Endothelial cell of hepatic sinusoid (primary cell): ENCODE results near the gene UNK.
"Not testable (repeated sequence)": the region's sequence is repeated elsewhere in the genome, so short reads cannot be mapped to it uniquely, and the experiment has no call there.

ENCODE experiments used
- in situ Hi-C: cut with HindIII; loops from 2 replicates; pipeline ENCODE4 v1.10.0; 2017; ENCODE audit warnings: low sequenced_read_pairs

The UNK gene

DNA sequence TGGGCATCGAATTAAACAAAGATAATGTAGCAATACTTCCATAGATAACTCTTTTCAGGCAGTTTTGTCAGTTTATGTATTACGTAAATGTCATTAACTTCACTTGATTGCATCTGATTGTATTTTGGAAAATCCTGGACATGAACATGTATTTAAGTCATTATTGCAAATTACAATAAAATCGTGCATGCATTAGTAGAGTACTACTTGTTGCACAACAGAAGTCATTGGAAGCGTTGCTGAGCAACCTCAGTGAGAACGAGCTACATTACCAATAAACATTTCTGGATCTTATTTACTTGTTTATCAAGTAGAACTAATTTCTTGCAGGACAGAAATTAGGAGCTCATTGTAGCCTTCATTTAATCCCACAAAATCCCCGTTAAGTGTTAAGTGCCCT lies 6.6 kb downstream of the UNK start:
- in situ Hi-C loops, result no loop called here

DNA sequence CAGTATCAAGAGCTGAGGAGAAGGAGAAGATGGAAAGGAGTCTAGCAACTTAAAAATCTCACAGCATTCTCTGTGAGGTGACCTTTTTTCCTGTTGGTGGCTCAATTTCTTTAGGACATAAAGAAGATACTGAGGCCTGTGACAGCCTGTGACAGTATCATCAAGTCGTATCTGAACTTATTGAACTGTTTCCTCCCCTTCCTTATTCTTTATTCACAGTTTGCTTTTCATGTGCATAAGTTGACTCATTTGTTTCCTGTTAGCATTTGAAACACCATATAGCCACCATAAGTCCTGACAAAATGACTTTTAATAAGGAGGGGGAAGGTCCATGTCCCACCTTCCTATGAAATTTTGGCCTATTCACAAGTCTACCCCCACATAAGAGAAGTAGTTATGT lies 8.9 kb downstream of the UNK start:
- in situ Hi-C loops, result no loop called here

DNA sequence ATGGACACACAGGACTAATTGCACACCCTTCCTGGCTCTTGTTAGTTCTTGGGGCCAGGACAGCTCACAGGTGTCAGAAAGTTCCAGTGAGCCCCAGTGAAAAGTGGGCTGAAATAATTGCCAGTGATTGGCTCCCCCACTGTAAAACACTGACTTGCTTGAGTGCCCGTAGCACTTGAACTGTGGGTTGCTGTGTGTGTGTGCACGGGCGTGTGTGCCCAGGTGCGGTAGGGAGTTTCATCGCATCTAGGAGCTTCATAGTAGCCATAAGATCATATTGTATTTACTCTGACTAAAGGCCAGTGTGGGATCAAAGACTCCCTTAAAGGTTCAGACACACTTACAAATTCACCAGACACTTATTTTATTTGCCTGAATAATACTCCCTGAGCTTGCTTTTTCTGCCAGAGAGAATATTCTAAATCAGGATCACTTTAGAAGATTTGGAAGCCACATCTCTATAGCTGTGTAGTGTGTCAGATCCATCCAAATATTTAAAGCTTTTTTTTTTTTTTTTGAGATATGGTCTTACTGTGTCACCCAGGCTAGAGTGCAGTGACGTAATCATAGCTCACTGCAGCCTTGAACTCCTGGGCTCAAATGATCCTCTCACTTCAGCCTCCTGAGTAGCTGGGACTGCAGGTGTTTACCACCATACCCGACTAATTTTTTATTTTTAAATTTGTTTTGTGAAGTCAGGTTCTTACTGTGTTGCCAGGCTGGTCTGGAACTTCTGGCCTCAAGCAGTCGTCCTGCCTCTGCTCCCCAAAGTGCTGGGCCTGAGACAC lies 11.4 kb downstream of the UNK start:
- in situ Hi-C loops, result no loop called here

DNA sequence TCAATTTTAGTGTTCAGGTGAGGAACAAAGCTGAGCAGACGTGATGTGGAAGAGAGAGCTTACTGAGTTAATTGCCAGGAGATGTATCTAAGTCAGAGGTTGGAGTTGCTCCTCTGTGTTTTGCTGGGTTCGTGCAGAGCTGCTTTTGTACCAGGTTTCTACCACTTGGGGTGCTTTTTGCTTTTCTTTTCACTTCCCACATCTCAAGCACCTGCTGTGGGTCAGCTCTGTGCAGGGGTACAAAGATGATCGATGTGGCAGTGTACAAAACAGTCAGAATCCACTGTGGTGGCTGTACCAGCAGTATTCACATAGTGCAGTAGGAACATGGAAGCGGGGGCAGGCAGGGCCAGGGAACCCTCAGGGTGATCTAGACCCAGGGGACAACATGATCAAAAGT lies 14.8 kb downstream of the UNK start:
- in situ Hi-C loops, result no loop called here

DNA sequence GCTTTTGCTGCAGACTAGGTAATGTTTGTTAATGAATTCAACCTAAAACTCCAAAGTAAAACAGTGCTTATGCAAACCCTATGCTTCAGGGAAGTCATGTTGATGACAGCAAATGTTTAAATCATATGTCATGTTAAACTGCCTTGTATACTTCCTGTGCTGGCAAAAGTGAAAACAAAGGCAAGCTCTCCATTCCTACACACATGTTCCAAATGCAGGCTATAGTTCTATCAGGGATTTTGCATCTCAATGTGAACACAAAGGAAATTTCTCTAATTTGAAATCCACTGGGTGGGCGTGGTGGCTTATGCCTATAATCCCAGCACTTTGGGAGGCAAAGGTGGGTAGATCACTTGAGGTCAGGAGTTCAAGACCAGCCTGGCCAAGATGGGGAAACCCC lies 19.3 kb downstream of the UNK start:
- in situ Hi-C loops, result no loop called here

DNA sequence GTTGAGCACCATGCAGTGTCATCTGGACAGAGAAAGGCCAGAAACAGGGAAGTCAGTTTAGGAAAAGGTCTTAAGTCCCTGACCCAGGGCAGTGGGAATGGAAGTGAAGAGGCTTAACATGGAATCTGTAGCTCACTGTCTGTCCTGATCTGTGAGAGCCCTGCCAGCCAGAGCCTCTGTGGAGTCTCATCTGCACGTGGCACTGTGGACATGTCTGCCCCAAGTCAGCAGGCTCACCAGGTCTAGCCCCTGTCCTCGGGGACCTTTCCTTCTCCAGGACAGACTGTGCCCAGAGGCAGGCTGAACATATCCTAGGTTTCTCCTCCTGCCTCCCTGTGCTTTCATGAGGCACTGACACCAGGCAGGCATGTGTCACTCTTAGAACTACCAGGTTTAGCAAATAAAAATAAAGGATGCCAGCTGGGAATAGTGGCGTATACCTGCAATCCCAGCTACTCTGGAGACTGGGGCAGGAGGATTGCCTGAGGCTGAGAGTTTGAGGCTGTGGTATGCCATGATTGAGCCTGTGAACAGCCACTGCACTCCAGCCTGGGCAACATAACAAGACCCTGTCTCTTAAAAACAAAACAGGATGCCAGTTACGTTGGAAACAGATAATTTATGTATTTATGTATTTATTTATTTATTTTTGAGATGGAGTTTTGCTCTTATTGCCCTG lies 22.4 kb downstream of the UNK start:
- in situ Hi-C loops, result no loop called here

DNA sequence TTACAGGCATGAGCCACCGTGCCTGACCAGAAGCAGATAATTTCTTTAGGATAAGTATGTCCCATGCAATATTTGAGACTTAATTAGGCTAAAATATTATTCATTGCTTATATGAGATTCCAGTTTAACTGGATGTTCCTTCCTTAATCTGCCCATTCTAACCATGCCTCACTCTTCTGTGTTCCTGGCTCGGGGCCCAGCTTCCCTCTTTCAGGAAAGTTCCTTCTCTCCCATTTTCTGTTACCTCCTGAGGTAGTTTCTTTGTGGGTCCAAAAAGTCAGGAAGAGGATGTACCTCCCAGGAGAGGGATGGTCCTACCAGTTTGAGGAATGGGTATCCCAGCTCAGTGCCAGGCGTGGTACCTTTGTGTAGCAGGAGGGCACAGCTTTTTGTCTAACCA lies 23.3 kb downstream of the UNK start:
- in situ Hi-C loops, result no loop called here

DNA sequence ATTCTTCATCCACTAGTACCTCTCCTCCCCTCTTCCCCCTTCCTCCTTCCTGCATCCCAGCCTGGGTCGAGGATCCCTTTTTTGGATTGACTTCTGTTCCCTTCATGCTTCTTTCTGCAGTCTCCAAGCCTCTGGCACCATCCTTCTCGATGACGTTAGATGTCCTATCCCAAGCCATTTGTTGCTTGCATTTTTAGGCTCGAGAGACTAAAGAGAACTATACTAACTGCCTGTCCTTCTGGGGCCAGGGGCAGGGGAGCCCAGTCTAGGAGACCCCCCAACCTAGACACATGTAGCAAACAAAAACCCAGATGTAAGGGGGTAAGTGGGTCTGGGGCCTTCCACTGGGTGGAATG lies 23.9 kb downstream of the UNK start:
- in situ Hi-C loops, result no loop called here

DNA sequence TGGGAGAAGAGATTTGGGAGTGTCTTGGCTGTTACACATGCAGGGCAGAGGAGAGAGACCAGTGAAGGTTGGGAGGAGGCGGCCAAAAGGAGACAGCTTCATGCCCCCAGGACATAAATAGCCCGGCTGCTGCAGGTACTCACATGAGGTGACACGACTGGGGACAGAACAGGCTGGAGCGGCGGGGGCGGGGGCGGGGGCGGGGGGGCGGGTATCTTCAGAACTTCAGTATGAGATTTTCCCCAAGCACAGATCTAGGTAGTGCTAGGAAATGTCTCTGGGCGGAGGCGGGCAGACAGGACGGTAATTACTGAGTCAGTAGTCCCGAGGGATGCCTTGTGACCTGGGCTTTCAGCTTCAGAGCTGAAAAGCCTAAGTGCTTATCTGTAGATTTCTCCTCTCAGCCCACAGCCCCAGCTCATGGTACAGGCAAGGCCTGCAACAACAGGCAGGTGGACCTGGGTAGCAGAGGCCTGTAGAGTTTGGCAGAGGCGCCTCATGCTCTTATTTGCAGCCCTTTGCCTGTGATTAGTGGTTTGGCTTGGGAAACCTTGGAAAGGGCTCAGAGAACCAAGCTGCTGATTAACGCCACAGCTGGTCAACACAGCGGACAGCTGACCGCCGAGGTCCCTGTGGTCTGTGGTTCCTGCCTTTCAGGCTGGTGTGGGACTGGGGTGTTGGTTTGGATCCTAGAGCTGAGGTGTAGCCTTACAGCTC lies 24.5 kb downstream of the UNK start:
- in situ Hi-C loops, result no loop called here

DNA sequence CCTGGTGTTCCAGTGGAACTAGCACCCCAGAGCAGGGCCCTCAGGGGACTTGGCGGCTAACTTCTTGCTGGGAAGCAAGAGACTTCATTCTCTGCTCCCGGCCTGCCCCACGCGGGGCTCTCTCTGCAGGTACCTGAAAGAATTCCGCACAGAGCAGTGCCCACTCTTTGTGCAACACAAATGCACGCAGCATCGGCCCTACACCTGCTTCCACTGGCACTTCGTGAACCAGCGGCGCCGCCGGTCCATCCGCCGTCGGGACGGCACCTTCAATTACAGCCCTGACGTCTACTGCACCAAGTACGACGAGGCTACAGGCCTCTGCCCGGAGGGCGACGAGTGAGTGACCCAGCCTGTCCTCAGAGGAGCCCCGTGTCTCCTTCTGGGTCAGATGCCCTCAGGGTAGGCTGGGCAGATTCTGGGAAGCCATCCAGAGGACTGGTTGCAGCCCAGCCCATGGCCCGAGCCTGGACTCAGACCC lies 25.1 kb downstream of the UNK start:
- in situ Hi-C loops, result no loop called here

DNA sequence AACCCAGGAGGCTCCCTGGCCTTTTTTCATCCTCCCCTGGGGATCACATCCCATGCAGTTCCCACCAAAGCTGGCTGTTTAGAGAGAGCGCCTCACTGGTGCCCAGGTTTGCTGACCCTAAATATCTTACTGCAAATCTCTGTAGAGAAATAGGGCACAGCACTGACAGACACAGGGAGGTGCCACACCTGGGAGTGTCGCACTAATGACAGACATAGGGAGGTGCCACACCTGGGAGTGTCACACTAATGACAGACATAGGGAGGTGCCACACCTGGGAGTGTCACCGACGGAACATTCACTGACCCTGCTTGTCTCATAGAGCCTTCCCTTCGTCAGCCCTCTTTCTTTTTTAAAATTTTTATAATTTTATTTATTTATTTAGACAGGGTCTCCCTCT lies 25.6 kb downstream of the UNK start:
- in situ Hi-C loops, result no loop called here

DNA sequence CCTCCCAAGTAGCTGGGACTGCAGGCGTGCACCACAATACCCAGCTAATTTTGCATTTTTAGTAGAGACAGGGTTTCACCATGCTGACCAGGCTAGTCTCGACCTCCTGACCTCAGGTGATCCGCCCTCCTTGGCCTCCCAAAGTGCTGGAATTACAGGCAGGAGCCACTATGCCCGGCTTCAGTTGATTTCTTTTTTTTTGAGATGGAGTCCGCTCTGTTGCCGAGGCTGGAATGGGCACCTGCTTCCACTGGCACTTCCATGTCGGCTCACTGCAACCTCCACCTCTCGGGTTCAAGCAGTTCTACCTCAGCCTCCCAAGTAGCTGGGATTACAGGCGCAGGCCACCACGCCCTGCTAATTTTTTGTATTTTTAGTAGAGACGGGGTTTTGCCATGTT lies 26.1 kb downstream of the UNK start:
- in situ Hi-C loops, result not testable (repeated sequence)

DNA sequence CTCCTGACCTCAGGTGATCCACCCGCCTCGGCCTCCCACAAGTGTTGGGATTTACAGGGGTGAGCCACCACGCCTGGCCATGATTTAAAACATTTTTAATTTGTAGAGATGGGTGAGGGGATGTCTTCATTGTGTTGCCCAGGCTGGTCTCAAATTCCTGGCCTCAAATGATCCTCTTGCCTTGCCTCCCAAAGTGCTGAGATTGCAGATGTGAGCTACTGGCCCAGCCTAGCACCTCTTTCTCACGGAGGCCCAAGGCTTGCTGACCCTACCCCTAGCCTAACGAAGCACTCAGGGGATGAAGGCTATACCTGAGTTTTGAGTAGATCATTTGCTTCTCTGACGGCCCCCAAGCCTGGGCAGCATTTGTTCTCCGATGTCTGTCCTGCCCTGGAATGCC lies 26.6 kb downstream of the UNK start:
- in situ Hi-C loops, result no loop called here

DNA sequence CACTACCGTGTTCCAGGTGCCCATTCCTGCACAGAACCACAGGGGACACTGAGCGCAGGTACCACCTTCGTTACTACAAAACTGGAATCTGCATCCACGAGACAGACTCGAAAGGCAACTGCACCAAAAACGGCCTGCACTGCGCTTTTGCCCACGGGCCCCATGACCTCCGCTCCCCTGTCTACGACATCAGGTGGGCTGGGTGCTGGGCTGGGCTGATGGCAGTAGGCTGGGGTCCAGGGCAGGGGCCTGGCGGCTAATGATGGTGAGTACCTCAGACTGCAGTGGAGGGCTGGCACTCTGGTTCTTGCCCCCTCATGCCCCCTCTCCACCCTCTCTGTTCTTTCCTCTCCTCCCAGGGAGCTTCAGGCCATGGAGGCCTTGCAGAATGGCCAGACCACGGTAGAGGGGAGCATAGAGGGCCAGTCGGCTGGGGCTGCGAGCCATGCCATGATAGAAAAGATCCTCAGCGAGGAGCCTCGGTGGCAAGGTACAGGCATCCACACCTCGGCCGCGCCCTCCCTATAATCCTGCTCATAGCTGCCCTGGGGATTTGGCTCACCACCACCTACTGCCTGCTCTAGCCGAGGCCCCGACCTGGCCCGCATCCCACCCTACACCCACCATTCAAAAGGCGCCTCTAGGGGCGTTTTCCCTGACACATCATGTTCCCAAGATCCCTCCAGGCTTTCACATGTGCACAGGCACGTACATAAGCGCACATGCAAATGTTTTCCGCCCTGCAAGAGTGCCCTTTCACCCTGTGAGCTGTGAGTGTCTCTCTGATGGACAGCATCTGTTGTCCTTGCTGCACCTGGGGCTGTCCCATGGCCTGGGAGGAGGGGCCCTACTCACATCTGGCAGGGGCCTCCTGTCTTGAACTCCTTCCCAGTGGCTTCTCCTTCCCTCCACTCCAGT lies 27.7 kb downstream of the UNK start:
- in situ Hi-C loops, result no loop called here

DNA sequence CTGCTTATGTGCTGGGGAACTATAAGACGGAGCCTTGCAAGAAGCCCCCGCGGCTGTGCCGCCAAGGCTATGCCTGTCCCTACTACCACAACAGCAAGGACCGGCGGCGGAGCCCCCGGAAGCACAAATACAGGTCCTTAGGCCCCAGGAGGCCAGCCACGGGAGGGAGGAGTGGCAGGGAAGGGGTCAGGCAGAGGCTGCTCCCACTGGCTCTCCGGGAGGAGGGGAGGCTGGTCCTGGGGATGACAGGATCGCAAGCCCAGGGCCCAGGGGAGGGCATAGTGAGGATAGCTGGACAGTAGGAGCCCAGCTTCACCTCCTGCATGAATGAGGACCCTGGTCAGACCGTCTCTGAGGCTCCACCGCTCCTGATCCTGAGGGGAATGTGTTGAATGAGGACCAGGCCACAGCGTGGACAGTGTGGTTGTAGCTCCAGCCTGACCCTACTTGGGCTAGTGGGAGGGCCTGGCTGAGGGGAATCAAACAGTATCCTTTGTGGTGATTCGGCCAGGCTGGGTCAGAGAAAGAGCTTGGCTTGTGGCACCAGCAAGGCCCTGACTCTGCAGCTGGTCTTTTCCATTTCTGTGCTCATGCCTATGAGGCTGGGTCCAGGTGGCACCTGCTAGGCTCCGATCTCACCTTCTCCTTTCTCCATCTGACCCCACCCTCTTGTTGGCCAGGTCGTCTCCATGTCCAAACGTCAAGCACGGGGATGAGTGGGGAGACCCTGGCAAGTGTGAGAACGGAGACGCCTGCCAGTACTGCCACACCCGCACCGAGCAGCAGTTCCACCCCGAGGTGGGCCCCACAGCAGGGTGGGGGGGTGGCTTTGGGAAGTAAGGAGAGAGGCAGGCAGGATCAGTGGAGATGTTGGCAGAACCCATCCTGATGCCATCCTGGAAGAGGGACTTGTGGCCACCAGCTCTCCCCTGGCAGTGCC lies 28.7 kb downstream of the UNK start:
- in situ Hi-C loops, result no loop called here

DNA sequence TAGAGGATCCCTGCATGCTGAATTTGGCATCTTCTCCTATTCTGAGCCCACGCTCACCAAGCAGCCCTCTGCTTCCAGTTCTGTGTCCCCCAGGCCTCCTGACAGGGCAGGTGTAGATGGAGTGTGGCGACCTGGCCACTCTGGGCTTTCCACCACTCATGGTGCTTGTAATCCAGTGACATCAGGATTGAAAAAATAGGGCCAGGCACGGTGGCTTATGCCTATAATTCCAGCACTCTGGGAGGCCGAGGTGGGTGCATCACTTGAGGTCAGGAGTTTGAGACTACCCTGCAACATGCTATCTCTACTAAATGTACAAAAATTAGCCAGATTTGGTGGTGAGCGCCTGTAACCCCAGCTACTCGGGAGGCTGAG lies 29.4 kb downstream of the UNK start:
- in situ Hi-C loops, result no loop called here

DNA sequence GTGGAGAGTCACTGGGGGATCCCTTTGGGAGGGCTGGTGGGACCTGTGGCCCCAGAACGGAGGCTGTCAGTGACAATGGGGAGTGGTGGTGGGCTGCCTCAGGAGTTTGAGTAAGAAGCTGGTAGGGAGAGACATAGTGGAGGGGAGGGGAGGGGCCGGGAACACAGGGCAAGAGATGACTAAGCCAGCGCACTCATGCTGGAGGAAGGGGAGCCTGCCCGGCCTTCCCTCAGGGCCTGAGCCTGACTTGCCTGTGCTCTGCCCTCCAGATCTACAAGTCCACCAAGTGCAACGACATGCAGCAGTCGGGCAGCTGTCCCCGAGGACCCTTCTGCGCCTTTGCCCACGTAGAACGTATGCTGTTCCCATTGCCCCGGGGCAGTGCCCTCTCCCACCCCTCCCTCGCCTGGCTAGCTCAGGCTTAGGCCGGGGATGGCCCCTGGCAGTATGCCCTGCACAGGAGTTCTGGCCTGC lies 30.3 kb downstream of the UNK start:
- in situ Hi-C loops, result no loop called here

DNA sequence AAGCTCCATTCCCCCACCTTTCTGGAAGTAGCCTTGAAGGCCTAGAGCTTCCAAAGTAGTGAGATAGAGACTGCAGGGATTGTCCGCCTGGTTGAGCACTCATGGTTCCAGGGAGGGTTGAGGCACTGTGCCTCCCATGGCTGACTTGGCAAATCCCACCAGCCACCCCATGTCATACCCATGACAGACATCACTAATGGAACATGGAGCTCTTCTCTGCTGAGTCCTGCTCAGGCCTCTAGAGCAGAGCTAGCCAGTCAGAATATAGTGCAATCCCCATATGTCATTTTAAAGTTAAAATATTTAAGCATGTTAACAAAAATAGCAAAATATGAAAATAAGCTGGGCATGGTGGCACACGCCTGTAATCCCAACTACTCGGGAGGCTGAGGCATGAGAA lies 30.8 kb downstream of the UNK start:
- in situ Hi-C loops, result no loop called here

DNA sequence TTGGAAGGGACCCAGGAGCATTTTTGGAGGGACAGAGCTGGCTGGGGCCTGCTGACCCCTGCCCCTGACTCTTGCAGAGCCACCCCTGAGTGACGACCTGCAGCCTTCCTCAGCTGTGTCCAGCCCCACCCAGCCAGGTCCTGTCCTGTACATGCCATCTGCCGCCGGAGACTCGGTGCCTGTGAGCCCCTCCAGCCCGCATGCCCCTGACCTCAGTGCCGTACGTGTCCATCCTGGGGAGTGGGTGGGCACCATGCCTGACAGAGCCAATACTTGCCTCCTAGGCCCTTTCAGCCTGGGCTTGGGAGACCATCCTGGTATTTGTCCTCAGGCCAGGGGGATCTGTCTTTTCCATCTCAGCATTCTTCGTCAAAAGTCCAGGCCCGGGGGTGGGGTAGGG lies 32.1 kb downstream of the UNK start:
- in situ Hi-C loops, result no loop called here

DNA sequence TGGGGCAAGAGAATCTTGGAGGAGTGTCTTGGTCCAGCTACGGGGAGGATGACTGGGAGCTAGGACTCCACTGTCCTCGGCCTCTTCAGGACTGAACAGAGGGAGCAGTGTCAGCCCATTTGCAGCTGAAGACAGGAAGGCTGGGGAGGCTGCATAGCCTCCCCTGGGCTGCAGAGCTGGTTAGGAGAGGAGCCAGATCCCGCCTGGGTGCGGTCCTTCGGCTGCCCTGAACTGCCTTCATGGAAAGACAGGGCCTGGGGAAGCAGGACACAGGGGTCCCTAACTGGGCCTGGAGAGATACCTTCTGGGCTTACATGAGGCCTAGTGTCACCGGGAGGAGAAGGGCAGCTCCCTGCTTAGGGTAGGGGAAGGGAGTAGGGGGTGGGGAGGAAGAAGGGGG lies 33.0 kb downstream of the UNK start:
- in situ Hi-C loops, result no loop called here
